ENCODE measurements around the gene FRMD4A. TPM values are rescaled to one million over a fixed set of nuclear protein-coding genes. Genes with fewer than 3 reads are reported as not detected.

Gene FRMD4A
- total RNA-seq, 6 donors from 2014 or later = 22.3 to 114 (median 52.3) TPM

GRCh38 chr10:13773496-13774170 lies 557.1 kb downstream of the FRMD4A start:
- peaks cover 0 to 4% (median 2%) of the 10 kb centered on the region in 4 donors for H3K4me1 ChIP-seq
- H3K4me3 ChIP-seq = no peak overlapping the region
- 72 to 79% methylated on average over 13 of the region's 13 CpGs for WGBS, 2 donors
- H3K27ac ChIP-seq = no peak overlapping the region
- no peaks in the 10 kb centered on the region for H3K36me3 ChIP-seq
- TF ChIP-seq EP300 (IDR thresholded peaks at IDR 0.05) (no peak), POLR2A (IDR thresholded peaks at IDR 0.05) (no peak), POLR2AphosphoS5 (IDR thresholded peaks at IDR 0.05) (no peak), CTCF (IDR thresholded peaks at IDR 0.05) (no peak)
- H3K9me3 ChIP-seq = no peaks in the 10 kb centered on the region
- H3K27me3 ChIP-seq = no peaks in the 10 kb centered on the region
- DNase-seq (no peak), ATAC-seq (ENCODE audit: low FRiP score in 2 of 2) (no peak)

GRCh38 chr10:13773043-13773442 lies 557.7 kb downstream of the FRMD4A start:
- Histone ChIP-seq H3K27ac (no peak overlapping the region), H3K4me1 (peaks cover 0 to 4% (median 0%) of the 10 kb centered on the region in 4 donors), H3K9me3 (no peaks in the 10 kb centered on the region), H3K36me3 (no peaks in the 10 kb centered on the region), H3K27me3 (no peaks in the 10 kb centered on the region), H3K4me3 (no peak overlapping the region)
- WGBS, 2 donors = 67 to 77% methylated on average over 8 of the region's 8 CpGs
- ATAC-seq (ENCODE audit: low FRiP score in 2 of 2) (no peak), DNase-seq (no peak)
- TF ChIP-seq CTCF (IDR thresholded peaks at IDR 0.05) (no peak), EP300 (IDR thresholded peaks at IDR 0.05) (no peak), POLR2A (IDR thresholded peaks at IDR 0.05) (no peak), POLR2AphosphoS5 (IDR thresholded peaks at IDR 0.05) (no peak)

- 90 to 95% methylated on average over 4 of the region's 4 CpGs for WGBS, 2 donors
- H3K36me3 ChIP-seq = no peaks in the 10 kb centered on the region
These were observed 558.7 kb downstream of the FRMD4A start for GRCh38 chr10:13771992-13772391.

GRCh38 chr10:13770760-13771493 lies 559.8 kb downstream of the FRMD4A start:
- WGBS, 2 donors = 92 to 96% methylated on average over 4 of the region's 4 CpGs
- no peak for ATAC-seq (ENCODE audit: low FRiP score in 2 of 2)

More at GRCh38 chr10:13771992-13772391, 558.7 kb downstream of the FRMD4A start:
- peaks cover 0 to 4% (median 0%) of the 10 kb centered on the region in 4 donors for H3K4me1 ChIP-seq
- ATAC-seq (ENCODE audit: low FRiP score in 2 of 2) (no peak), DNase-seq (no peak)
- no peaks in the 10 kb centered on the region for H3K27me3 ChIP-seq
- no peaks in the 10 kb centered on the region for H3K9me3 ChIP-seq
- no peak overlapping the region for H3K27ac ChIP-seq
- no peak for TF ChIP-seq POLR2AphosphoS5 (IDR thresholded peaks at IDR 0.05)
- no peak overlapping the region for H3K4me3 ChIP-seq

More at GRCh38 chr10:13770760-13771493, 559.8 kb downstream of the FRMD4A start:
- no peak overlapping the region for H3K27ac ChIP-seq
- no peaks in the 10 kb centered on the region for H3K36me3 ChIP-seq
- no peaks in the 10 kb centered on the region for H3K27me3 ChIP-seq
- H3K4me3 ChIP-seq = no peak overlapping the region
- no peak for DNase-seq
- TF ChIP-seq CTCF (IDR thresholded peaks at IDR 0.05) = no peak
- no peak for TF ChIP-seq EP300 (IDR thresholded peaks at IDR 0.05)
- no peak for TF ChIP-seq POLR2AphosphoS5 (IDR thresholded peaks at IDR 0.05)
- TF ChIP-seq POLR2A (IDR thresholded peaks at IDR 0.05) = no peak
- peaks cover 0 to 4% (median 0%) of the 10 kb centered on the region in 4 donors for H3K4me1 ChIP-seq
- H3K9me3 ChIP-seq = no peaks in the 10 kb centered on the region

All from upper lobe of left lung (tissue), 6 donors.